CD4-positive, alpha-beta T cell treated with Interleukin-1 beta for 1 hour (primary cell): ENCODE data around the gene MADCAM1.
A peak's percentile ranks its signal among the peaks of the same experiment; 100 is the strongest.

Experiments used
- DNase-seq, 2 donors: peaks; one replicate each; pipeline ENCODE4 v3.0.0-alpha.2; 2020 to 2022

Gene MADCAM1

DNA sequence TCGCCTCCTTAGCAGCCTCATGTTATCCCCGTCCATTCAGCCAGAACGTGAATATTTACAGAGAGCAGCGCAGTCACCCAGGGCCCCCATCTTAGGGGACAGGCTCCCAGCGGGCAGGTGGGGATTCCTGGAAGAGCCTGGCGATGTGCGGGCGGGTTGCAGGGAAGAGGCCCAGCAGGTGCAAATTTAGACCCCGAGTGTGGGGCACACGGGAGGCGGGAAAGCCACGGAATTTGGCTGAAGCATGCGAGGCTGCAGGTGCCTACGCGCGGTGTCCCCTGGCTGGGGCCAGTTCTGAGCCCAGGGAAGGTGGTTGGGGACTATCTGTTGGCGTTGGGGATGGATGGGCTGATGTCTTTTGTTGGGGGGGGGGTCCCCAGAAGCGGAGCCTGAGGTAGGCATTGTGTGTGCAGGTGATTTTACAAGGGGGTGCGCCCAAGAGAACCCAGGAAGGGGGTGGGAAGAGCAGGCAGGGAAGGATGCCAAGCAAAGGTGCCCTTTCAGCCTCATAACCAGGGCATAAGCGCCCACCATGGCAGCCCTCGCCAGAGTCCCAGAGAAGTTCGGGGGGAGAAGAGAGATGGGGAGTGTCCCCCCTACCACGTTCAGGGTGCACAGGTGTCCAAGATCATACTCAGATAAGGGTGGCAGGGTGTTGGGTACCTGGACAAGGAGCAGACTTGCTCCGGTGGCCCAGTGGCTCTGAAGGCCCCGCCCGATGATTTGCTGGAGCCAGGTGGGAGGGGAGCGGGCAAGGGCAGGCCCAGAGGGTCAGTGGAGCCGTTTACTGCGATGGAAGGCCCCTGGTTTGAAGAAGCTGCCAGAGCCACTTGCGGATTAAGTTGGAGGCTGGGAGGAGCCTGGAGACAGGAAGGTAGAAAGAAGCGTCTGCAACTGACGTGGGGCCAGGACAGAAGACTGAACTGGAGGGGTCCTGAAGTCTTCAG lies 12.2 kb downstream of the MADCAM1 start:
- DNase-seq = no peak

DNA sequence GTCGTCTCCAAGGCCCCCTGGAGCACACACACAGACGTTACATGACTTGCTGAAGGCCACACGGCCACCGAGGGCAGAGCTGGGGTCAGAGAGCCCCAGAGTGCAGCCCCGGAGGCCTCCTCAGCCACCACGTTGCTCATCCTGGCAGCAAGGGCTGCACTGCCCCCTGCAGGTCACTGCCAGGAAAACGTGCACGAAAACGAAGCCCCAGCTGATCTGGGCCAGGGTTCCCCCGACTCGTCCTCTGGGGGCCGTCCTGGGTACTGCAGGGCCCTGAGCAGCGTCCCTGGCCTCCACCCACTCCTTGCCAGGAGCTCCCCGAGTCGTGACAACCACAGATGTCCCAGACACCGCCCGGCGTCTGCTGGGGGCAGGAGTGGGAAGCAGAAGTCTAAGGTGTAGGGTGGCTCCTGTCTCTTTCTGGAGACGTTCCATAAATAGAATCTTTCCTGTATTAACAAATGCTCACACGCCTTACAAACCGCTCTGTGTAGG lies 14.4 kb downstream of the MADCAM1 start:
- DNase-seq = peak; percentile 94 to 95

DNA sequence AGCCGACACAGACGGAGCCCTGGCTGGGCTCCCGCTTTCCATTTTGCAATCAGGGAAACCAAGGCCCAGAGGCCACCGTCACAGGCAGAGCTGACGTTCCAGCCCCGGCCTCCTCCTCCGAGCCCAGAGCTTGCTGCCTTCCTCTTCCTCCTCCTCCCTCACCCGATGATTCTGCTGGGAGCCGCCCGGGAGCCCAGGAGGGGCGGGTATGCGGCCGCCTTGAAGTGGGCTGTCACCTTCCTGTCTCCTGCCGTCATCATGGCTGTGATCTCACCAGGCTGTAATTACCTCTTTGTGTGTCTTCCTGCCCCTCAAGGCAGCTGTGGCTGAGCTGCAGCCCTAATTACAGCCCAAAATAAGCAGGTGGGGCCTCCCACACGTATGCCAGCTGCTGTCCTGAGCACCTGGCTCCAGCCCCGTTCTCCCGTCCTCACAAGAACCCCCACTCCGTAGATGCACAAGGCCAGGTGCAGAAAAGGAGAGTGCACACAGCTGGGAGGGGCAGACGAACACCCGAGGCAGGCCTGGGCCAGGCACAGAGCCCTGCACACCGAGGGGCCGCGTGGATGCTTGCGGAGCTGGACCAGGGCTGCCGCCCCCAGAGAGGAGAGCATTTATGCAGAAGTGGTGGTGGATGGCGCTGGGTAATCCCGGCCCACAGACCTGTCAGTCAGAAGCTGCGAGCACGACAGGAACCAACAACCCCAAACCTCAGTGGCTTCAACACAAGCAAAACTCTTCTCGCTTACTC lies 15.0 kb downstream of the MADCAM1 start:
- DNase-seq = peak; percentile 91

DNA sequence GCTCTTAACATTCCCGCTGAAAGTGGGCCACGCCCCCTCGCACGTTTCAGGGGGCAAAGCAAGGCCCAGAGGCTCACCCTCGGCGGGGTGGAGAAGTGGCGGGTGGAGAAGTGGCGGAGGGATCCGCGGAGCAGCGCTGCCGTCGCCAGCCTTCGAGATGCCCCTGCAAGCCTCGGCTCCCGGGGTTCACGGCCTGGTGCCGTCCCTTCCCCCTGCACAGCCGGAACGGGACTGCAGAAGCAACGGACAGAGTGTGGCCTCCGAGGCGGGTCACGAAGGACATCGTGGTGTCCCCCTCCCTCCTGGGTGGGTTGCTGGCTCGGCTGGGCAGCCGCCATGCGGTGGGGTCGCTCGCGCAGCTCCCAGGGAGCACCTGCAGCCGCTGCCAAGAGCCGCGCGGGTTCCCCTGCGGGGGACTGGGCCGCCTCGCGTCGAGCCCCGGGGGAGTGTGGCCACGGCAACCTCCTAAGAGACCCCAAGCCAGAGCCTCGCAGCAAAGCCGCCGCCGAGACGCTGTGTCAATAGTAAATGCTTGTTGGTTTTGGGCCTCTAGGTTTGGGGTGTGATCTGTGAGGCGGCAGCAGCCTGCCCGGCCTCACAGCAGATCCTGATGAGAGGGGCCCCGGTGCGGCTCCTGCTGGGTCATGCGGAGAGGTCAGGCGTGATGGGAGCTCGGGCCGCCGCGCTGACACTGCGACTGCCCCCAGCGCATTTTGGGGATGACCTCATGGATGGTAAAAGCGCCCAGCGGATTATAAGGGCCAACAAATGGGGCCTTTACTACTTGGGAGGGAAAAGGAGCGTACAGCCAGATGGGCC lies 16.5 kb downstream of the MADCAM1 start:
- no peak for DNase-seq

DNA sequence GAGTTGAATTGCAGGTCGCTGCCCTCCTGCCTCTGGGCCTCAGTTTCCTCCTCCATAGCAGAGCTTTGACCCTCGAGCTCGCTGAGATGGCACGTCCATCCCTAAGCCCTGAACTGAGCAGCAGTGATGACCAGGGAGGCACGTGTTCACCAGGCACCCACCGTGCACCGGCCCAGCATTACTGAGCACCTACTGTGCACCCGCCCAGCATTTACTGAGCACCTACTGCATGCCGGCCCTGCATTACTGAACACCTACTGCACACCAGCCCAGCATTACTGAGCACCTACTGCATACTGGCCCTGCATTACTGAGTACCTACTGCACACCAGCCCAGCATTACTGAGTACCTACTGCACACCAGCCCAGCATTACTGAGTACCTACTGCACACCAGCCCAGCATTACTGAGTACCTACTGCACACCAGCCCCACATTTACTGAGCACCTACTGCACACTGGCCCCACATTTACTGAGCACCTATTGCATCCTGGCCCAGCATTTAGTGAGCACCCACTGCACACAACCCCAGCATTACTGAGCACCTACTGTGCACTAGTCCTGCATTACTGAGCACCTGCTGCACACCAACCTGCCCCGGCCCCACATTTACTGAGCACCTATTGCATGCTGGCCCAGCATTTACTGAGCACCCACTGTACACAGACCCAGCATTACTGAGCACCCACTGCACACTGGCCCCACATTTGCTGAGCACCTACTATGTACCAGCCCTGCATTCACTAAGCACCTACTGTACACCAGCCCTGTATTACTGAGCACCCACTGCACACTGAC lies 17.3 kb downstream of the MADCAM1 start:
- DNase-seq = no peak

DNA sequence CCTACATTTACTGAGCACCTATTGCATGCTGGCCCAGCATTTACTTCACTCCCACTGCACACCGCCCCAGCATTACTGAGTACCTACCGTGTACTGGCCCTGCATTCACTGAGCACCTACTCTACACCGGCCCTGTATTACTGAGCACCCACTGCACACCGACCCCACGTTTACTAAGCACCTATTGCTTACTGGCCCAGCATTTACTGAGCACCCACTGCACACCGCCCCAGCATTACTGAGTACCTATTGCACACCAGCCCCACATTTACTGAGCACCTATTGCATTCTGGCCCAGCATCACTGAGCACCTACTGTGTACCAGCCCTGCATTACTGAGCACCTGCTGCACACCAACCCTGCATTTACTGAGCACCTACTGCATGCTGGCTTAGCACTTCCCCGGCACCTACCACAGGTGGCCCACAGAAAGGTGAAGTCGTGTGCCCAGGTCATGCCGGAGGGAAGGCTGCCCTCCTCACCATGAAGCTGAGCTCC lies 17.9 kb downstream of the MADCAM1 start:
- DNase-seq = no peak

DNA sequence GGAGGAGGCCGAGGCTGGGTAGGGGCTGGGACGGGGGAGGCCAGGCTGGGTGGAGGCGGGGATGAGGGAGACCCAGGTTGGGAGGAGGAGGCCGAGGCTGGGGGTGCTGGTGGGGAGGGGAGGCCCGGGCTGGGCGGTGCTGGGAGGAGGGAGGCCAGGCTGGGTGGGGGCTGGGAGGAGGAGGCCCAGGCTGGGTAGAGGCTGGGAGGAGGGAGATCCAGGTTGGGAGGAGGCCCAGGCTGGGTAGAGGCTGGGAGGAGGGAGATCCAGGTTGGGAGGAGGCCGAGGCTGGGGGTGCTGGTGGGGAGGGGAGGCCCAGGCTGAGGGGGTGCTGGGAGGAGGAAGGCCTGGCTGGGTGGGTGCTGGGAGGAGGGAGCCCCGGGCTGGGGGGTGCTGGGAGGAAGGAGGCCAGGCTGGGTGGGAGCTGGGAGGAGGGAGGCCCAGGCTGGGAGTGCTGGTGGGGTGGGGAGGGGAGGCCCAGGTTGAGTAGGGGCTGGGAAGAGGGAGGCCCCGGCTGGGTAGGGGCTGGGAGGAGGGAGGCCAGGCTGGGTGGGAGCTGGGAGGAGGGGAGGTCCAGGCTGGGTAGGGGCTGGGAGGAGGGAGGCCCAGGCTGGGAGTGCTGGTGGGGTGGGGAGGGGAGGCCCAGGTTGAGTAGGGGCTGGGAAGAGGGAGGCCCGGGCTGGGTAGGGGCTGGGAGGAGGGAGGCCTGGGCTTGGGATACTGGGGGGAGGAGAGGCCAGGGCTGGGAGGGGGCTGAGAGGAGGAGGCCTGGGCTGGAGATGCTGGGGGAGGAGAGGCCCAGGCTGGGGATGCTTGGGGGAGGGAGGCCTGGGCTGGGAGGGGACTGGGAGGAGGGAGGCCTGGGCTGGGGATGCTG lies 21.7 kb downstream of the MADCAM1 start:
- DNase-seq = no peak

DNA sequence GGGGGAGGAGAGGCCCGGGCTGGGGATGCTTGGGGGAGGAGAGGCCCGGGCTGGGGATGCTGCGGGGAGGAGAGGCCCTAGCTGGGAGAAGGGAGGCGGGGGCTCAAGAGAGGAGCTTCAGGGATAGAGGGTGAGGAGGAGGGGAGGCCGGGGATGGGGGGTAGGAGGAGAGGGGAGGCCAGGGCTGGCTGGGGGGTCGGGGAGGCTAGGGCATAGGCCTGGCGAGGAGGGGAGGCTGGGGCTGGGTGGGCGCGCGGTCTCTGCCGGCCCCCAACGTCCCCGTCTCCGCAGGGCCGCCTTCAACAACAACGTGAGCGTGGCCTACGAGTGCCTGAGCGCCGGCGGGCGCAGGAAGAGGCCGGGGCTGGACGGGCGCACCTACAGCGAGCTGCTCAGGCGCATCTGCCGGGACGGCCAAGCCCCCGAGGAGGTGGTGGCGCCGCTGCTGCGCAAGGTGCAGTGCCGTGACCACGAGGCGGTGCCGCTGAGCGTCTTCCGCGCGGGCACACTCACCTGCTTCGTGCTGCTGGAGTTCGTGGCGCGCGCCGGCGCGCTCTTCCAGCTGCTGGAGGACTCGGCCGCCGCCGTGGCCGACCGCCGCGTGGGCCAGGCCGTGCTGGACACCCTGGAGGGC lies 22.4 kb downstream of the MADCAM1 start:
- peak; percentile 65 to 70 for DNase-seq

DNA sequence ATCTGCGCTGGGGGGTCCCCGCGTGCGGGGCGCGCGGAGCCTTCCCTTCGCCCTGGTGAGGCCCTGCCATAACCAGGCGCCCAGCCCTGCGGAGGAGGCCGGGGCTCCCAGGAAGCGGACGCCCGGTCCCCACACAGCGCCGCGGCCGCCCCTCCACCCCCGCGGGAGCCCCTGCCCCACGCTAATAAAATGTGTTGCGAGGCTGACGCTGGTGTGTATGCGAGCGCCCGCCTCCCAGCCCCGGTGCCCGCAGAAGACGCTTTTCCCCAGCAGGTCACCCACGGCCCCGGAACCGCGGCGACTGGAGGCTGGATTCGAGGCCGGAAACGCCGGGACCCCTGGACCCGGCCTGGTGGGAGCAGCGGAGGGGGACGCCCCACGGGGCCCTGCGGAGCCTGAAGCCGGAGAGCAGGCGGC lies 23.2 kb downstream of the MADCAM1 start:
- no peak for DNase-seq

DNA sequence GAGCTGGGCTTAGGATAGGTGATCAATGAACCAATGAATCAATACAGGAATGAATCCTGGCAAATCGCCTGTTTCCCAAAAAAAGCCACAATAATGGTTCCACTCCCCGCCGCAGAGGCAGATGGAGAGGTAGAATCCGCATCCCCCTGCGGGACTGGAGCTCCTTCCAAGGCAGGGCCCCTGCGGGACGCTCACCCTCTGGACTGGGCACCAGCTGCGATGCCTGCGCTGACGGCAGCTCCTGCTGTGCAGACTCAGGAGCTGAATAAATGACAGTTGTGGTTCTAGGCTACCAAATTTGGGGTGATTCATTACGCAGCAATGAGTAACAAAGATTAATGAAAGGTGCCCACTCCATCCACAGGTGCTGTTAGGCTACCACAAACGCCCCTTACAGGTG lies 26.4 kb downstream of the MADCAM1 start:
- DNase-seq = no peak

DNA sequence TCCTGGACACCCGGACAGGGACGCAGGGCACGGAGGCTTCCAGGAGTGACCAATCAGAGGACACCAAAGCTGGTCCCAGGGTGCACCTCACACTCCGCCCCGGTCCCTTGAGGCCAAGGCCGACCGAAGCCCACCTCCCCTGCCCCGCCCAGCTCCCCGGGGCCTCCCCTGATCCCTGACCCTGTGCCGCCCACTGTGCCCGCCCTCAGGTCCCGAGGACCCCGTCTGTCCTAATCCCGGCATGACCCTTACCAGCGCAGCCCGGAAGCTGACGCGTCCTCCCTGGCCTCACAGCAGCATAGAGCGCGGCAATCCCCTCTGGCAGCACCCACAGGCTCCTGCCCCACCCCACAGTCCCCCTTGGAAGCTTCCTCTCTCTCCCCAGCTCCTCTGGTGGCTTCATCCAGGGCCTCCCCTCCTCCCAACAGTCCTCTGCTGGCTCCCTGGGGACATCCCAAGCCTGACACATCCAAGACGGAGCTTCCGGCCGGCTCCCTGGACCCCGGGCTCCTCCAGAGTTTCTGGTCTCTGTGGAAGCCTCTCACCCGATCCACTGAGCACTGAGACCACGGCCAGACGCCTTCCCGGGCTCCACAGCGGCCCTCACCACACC lies 27.9 kb downstream of the MADCAM1 start:
- DNase-seq = no peak

DNA sequence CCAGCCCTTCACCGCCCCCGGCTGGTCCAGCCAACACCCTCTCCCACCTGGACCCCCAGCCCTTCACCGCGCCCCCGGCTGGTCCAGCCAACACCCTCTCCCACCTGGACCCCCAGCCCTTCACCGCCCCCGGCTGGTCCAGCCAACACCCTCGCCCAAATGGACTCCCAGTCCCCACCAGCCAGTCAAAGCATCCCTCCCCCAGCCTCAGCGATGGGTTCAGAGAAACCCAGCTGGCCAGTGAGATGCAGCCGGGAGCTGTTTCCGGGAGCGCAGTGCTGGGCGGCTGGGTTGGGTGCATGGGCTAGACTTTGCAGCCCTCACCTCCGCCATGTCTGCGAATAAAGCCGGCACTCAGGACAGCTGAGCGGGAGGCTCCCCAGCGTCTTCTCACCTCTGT lies 28.7 kb downstream of the MADCAM1 start:
- no peak for DNase-seq

DNA sequence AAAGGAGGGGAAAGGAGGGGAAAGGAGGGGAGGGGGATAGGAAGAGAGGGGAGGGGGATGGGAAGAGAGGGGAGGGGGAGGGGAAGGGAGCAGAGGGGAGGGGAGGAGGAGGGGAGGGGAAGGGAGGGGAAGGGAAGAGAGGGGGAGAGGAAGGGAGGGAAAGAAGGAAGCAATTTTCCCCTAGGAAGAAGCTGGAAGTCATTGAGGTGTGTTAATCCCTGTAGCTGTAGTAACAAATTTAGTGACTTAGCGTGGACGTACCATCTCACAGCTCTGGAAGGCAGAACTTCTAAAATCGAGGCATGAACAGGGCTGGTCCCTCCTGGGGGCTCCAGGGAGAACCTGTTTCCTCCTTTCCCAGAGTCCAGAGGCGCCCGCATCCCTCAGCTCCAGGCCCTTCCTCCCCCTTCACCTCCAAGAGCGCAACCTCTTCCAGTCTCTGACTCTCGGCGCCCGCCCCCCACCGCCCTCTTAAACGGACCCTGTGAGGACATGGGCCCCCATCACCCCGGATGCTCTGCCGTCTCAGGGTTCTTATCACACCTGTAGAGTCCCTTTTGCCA lies 29.7 kb downstream of the MADCAM1 start:
- no peak for DNase-seq

DNA sequence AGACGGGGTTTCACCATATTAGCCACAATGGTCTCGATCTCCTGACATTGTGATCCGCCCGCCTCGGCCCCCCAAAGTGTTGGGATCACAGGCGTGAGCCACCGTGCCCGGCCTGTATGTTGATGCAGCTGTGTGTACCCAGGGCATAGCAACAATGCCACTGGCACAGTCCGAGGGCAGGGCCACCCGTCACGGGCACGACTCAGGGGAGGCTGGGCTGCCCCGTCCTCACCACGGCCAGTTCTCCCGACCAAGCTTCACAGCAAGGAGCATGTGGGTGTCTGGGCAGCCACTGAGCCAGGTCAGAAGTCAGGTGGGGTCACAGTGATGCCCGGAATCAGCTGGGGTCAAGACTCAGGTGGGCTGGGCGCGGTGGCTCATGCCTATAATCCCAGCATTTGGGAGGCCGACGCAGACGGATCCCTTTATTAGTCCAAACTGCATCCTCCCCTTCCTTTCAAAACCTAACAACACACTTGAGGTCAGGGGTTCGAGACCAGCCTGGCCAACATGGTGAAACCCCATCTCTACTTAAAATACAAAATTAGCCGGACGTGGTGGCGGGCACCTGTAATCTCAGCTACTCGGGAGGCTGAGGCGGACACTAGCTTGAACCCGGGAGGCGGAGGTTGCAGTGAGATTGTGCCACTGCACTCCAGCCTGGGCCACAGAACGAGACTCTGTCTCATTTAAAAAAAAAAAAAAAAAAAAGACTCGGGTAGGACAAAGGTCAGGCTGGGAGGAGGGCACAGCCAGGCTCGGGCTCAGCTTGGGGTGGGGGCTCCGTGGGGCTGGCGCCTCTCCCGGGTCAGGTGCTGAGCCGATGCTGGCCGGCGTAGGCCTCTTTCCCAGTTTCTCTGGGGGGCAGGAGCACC lies 34.1 kb downstream of the MADCAM1 start:
- no peak for DNase-seq

DNA sequence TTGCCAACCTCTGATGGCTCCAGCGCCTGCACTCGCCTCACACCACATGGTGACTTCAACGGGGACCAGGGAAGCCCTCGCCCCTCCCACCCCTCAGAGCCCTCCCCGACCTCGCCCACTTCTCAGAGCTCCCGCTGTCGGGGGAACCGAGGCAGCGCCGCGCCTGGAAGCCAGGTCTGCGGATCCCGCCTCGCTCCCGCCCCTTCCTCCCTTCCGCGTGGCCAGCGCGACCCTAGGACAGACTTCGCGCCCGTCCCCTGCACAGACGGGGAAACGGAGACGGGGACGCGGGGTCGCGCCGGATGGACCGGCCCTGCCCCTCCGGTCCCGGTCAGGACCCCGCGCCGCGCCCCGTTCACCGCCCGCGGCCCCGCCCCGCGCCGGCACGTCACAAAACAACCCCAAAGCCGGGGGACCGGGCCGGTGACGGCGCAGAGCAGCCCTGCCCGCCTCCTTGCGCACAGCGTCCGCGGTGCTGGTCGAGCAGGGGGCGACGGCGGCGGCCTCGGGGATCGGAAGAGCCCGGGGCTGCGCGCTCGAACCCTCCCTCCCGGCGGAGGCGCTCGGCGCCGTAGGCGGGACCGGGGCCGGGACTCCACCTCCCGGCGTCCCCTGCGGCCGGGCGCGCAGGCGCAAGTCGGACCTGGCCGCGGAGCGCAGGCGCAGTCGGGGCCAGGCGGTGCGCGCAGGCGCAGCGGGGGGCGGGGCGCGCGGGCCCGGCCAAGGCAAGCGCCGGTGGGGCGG lies 34.9 kb downstream of the MADCAM1 start:
- peak; percentile 89 to 91 for DNase-seq

DNA sequence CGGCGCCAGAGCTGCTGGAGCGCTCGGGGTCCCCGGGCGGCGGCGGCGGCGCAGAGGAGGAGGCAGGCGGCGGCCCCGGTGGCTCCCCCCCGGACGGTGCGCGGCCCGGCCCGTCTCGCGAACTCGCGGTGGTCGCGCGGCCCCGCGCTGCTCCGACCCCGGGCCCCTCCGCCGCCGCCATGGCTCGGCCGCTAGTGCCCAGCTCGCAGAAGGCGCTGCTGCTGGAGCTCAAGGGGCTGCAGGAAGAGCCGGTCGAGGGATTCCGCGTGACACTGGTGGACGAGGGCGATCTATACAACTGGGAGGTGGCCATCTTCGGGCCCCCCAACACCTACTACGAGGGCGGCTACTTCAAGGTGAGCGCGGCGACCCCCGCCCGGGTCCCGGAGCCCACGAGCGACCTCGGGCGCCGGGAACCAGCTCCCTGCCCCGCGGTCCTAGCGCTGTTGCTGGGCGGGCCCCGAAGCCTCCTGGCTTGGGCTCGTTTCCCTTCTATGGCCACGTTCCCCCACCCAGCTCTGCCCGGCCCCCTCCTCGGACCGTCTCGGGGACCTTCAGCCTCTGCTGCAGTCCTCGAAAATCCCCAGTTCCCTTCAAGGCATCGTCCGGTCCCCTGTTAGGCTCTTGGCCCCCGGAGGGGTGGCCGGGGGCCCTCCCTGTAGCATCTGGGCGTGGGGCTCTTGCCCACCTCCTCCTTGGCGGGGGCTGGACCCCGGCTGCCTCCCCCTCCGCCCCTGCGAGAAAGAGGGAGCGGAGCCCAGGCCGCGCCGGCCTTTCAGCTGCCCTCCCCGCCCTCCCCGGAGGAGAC lies 35.7 kb downstream of the MADCAM1 start, which contains the start of gene CDC34:
TSS of gene CDC34 (plus strand) at position 8 of the 808 bp plus-strand sequence. CDS start at position 180, 172 bp downstream.
- no peak for DNase-seq
